AG08395 (cell line): ENCODE results near the gene RAB11FIP3.
A peak's percentile ranks its signal among the peaks of the same experiment; 100 is the strongest.
"Not testable (repeated sequence)": the region's sequence is repeated elsewhere in the genome, so short reads cannot be mapped to it uniquely, and the experiment has no call there.

ENCODE experiments used
- DNase-seq: peaks from one replicate; pipeline ENCODE4 v3.0.0; 2012; ENCODE audit warnings: mixed read lengths, low spot score

Gene RAB11FIP3, protein sequence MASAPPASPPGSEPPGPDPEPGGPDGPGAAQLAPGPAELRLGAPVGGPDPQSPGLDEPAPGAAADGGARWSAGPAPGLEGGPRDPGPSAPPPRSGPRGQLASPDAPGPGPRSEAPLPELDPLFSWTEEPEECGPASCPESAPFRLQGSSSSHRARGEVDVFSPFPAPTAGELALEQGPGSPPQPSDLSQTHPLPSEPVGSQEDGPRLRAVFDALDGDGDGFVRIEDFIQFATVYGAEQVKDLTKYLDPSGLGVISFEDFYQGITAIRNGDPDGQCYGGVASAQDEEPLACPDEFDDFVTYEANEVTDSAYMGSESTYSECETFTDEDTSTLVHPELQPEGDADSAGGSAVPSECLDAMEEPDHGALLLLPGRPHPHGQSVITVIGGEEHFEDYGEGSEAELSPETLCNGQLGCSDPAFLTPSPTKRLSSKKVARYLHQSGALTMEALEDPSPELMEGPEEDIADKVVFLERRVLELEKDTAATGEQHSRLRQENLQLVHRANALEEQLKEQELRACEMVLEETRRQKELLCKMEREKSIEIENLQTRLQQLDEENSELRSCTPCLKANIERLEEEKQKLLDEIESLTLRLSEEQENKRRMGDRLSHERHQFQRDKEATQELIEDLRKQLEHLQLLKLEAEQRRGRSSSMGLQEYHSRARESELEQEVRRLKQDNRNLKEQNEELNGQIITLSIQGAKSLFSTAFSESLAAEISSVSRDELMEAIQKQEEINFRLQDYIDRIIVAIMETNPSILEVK

DNA sequence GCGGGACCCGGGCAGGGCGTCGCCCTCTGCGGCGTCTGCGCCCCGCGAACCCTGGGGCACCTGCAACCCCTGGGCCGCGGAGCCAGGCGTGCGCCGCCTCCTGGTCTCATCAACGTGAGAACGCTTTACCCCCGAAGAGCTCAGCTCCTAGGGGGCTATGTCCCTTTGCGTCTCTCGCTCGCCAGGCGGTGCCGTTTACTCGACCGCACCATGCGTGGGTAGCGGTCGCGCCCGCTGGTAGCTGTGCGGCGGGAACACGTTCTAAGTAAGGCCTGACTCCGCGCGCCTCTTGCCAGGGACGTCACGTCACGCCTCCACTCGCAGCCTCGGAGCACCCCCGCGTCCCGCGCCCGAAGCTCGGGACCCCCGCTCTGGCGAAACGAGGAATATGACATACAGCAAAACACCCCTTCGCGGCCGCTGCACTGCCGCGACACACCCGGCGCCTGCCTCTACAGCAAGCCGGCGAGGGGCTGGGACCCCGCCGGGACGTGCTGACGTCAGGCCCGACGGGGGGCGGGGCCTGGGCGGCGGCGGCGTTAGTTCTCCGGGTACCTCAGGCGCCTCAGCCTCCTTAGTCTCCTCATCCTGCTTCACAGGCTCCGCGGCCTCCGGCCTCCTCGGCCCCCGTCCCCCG, at the start of gene RAB11FIP3:
Gene RAB11FIP3, plus strand, starts transcription at position 568 of the 637 bp plus-strand sequence. CDS start 358 bp downstream, outside the sequence.
- DNase-seq: peak; percentile 78

DNA sequence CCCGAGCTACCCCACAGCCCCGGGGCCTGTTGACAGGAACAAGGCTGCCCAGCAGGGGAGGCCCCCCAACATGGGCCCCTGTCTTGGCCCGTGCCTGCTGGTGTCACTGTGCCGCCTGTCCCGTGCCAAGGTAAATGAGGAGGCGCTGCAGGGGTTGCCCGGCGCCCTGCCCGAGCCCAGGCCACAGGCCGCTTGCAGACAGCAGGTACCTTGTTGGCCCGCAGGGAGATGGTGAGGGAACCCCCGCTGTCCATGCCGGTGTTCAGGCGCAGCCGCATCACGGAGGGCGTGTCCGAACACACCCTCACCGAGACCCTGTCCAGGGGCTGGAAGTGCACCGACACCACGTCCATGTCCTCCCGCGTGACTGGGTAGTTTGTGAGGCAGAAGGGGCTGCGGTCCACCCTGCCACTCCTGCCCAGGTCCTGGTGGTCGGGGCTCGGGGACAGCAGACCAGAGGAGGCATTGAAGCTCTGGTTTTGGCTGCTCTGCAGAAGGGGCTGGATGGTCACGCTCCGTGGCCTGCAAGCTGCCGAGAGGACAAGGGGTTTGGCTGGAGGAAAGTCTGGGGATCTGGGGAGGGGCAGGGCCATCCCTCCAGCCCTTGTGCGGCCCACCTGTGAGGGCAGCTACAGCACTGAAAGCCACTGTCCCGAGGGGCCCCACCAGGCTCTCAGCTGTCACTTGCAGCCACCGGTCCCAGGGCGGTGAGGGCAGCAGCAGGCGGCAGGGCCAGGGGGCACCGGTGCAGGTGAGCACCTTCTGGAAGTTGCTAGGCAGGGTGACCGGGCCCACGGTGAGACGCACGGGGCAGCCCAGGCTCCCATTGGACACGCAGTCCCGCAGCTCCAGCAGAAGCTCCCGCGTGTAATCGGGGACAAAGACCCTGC, 49.3 kb upstream of the RAB11FIP3 start:
- no peak for DNase-seq

DNA sequence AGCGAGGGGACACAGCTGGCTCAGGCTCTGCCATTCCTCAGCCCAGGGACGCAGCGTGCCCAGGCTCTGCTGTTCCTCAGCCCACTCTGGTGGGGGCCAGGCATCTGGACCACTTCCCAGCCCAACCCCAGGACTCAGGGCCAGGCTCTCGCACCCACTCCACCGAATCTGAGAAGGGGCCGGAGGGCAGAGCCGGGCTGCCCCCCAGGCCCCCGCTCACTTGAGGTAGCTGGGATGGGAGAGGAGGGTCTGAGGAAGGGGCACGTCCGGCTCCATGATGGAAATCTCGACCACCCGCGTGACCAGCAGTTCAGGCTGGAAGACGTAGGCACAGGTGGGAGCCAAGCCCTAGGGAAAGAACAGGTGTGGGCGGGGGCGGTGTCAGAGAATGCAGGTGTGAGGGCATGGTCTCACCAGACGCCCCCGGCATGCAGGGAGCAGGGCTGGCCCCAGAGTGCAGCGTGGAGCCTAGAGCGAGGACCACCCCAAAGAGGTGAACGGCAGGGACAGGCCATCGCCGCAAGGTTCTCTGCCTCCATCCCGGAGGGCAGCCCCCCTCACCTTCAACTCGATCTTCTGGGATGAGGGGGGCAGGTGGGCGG, 48.5 kb upstream of the RAB11FIP3 start:
- DNase-seq: no peak

DNA sequence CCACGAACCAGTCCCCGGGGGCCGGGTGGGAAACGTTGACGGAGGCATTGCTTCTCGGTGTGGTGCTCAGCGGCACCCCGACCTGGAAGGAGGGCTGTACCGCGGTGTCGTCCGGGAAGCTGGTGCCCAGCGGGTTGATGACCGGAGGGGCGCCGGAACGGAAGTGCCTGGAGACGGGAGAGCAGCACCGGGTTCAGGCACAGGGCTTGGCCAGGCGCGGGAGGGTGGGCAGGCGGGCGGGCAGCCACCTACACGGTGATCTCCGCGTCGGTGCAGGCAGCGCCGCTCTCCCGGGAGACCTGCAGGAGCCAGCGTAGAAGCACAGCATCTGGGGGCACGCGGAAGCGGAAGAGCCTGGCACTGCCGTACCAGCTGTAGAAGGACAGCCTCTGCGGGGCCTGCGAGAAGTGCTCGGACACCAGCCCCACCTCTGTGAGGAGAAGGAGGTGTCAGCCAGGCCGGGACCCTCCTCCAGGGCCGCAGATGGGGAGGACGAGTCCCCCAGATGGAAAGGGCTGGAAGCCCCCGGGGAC, 48.0 kb upstream of the RAB11FIP3 start:
- DNase-seq: no peak

DNA sequence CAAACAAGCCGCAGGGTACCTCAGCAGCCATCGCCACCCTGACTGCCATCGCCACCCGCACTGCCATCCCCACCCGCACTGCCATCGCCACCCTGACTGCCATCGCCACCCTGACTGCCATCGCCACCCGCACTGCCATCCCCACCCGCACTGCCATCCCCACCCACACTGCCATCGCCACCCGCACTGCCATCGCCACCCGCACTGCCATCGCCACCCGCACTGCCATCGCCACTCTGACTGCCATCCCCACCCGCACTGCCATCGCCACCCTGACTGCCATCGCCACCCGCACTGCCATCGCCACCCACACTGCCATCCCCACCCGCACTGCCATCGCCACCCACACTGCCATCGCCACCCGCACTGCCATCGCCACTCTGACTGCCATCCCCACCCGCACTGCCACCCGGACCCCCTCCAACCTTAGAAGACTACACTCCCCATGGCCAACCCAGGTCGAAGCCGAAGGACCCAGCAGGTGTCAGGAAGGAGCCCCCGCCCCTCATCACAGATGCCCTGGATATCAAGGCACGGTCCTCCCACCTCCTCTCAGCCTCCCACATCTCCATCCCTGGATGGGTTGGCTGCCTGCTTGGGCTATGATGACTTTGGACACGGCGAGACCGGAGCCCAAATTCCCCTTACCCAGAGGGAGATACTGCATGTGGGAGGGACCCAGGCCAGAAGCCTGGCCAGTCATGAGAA, 47.2 kb upstream of the RAB11FIP3 start:
- DNase-seq: not testable (repeated sequence)

DNA sequence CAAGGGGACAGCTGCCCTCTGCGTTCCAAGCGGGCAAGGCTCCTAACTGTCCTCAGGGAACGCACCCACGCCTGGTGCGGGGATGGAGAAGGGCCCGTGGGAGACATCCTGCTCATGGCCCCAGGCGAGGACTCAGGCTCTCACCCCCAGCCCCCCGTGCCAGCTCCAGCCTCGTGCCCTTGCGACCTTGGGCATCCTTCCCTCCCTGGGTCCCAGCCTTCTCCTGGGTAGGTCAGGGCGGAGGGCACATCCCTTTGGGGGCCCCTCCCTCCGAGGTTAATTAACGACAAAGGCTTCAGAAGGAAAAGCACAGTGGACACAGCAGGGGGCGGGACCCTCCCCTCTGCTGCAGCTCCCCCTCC, 46.6 kb upstream of the RAB11FIP3 start:
- DNase-seq: no peak

DNA sequence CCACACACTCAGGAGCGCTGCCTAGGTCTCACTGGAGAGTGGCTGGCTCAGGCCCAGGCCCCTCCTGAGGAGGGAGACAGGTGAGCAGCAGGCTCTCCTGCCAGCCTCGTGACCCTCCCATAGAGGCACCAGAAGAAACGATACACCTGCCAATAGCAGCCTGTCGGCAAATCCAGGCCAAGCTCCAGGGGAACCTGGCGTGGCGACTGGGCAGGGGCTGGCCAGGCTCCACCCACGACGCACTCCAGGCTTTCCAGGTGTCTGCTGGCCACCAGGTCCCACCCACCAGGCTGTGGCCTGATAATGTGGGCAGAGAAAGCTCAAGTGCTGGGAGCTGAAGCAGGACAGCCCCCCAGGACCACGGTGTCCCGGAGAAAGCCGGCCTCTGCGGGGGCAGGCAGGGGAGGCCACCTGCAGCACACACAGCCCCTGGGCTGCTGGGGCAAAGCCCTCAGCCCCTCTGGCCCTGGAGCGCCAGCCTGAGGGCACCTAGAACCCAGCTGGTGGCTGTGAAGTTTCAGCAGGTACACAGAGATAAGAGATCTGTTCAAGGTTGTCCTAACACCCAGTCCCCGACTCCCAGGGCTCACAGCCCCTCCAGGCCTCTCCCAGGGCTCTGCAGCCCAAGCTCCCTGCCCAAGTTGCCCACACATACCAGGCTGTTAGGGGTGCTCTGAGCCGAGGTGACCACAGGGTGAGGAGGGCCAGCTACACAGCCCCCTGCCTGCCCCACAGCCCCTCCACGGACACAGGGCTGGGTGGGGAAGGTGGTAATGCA, 46.1 kb upstream of the RAB11FIP3 start:
- no peak for DNase-seq

DNA sequence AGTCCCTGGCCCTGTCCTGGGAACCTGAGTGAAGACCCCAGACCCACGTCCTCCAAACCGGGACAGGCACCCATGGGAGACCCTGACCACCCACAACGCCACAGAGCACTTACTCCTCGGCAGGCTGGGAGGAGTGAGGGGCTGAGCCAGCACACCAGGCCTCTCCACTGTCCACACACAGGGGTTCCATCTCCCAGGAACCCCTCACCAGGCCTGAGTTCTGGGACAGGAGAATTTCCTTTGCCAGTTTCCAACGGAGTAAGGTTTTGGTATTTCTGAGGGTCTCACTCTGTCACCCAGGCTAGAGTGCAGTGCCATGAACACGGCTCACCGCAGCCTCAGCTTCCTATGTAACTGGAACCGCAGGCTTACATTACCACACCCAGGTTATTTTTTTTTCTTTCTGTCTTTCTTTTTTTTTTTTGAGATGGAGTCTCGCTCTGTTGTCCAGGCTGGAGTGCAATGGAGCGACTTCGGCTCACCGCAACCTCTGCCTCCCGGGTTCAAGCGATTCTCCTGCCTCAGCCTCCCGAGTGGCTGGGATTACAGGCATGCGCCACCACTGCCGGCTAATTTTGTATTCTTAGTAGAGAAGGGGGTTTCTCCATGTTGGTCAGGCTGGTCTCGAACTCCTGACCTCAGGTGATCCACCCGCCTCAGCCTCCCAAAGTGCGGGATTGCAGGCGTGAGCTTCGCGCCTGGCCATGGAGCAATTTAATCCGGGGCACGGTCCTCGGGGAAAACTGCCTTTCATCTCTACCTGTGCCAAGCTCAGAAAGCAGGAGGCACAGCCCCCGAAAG, 45.3 kb upstream of the RAB11FIP3 start:
- no peak for DNase-seq

DNA sequence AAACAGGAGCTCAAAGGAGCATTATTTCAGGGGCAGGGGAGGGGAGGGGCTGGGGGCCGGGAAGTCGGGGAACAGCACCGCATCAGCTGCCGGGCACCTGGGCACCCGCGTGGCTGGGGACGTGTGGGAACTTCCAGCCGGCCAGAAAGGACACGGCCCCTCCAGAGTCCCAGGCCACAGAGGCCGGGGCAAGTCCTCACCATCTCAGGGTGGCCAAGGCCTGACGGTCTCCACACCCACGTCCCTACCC, 44.8 kb upstream of the RAB11FIP3 start:
- DNase-seq: no peak

DNA sequence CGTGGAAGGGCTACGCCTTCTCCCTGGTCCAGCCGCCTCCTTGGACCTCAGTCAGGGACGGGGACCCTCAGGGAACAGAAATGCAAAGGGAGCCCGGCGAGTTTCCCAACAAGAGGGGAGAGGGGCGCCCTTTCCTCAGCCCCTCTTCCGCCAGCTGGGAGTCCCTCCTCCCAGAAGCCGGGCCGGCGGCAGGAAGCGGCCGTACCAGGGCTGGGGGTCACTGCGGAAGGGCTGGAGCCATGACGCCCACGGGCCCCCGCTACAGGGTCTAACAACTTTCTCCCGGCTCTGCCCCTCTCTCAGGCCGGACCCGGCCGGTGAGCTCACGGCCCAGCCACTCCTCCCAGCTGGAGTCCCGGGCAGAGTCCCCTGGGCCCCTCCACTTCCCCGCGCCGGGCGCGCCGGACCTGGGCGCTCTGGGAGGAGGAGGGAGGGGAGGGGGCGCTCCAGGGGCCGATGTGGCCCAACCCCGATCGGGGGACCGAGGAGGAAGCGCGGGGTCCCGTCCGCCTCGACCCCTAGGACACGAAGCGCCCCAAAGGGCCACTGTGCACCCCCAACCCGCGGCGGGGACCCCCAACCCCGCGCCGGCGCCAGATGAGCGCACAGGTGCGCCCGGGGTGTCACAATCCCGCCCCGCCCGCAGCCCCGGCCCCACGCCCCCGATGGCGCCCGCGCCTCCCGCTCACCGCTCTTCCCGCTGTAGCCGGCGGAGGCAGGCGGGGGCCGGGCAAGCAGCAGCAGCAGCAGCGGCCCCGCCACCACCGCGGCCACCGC, 44.2 kb upstream of the RAB11FIP3 start:
- DNase-seq: peak; percentile 24

DNA sequence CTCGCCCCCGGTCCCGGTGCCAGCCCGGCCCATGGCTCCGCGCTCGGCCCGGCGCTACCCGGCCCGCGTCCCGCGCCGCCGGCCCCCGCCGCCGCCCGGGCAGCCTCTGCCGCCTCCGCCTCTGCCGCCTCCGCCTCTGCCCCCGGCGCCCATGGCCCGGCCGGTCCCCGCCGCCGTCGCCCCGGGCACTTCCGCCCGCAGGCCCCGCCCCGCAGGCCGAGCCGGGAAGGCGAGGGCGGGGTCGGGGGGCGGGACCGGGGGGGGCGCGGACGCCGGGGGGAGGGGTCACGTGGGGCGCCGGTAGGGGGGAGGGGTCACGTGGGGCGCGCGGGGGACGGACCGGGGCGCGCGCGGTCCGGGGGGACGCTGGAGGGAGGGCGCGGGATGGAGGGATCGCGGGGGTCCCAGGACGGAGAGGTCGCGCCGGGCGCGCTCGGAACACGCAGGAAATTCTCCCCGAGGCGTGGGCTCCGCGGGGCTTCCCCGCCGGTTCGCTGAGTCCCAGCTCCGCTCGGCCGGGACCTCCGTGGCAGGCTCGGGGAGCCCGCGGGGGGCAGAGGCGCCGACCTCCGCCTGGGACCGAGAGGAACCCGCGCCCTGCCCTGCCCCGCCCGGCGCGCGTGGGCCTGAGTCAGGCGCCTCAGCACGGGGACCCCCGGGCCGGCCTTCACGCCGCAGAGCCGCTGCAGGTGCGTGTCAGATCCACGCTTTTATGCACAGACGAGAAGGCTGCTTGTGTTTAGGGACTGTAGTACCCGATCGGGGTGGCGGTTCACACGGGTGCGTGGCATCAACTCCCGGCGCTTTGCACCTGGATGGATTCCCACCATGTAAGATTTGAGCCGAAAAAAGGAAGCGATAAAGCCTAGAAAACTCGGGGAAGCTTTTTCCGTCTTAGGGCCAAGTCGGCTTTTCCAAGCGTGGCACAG, 43.4 kb upstream of the RAB11FIP3 start, which contains the start of gene PGAP6:
Gene PGAP6, minus strand, starts transcription at position 190 of the 929 bp plus-strand sequence. Its CDS starts 157 bp downstream, at position 33.
- peak; percentile 94 for DNase-seq

DNA sequence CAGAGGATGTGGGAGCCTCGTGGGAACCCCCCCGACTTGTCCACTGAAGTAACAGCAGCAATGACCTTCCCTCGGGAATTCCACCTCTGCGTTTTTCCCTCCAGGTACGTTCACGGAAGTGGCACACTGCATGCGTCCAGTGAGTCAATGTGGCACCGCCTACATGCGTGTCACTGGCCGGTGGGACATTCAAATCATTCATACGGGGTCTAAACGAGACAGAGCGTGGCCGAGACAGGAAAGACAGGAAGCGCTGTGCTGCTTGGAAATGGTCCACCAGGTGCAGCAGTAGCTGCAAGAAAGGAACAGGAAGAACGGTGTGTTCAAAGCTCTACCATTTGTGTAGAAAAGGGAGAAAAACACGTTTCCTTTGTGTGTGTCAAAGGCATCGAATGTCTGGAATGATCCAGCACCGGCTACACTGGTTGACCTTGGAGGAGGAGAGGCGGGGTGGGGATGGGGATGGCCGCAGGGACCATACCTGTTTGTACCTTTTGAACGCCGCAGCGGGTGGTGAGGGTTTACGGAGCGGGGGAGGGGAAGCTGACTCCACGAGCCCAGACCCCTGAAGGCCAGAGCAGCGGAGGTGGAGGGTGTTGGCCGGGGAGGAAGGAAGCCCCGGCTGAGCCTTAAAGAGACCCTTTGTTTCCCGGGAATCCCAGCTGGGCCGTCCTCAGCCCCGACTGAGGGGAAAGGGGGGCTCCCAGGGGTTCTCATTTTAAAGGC, 42.0 kb upstream of the RAB11FIP3 start:
- DNase-seq: no peak

DNA sequence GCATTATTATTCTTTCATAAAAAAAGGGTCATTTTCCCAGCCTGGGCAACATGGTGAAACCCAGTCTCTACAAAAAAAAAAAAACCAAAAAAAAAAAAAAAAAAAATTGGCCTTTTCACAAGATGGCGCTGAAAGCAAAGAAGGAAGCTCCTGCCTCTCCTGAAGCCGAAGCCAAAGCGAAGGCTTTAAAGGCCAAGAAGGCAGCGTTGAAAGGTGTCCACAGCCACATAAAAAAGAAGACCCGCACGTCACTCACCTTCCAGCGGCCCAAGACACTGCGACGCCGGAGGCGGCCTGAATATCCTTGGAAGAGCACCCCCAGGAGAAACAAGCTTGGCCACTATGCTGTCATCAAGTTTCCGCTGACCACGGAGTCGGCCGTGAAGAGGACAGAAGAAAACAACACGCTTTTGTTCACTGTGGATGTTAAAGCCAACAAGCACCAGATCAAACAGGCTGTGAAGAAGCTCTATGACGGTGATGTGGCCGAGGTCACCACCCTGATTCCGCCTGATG, 38.8 kb upstream of the RAB11FIP3 start:
- DNase-seq: no peak

DNA sequence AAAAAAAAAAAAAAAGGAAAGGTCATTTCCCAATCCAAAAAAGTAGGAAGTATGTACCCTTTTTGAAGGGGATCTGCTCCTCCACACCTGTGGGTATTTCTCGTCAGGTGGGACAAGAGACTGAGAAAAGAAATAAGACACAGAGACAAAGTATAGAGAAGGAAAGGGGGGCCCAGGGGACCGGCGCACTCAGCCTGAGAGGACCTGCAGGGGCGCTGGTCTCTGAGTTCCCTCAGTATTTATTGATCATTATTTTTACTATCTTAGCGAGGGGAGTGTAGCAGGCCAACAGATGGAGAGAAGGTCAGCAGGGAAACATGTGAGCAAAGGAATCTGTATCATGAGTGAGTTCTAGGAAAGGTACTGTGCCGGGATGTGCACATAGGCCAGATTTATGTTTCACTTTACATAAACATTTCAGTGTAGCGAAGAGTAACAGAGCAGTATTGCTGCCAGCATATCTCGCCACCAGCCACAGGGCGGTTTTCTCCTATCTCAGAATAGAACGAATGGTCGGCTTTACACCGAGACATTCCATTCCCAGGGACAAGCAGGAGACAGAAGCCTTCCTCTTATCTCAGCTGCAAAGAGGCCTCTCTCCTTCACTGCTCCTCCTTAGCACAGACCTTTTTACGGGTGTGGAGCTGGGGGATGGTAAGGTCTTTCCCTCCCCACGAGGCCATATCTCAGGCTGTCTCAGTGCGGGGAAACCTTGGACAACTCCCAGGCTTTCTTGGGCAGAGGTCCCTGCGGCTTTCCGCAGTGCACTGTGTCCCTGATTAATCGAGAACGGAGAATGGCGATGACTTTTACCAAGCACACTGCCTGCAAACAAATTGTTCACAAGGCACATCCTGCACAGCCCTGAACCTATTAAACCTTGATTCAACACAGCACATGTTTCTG, 37.4 kb upstream of the RAB11FIP3 start:
- DNase-seq: not testable (repeated sequence)

DNA sequence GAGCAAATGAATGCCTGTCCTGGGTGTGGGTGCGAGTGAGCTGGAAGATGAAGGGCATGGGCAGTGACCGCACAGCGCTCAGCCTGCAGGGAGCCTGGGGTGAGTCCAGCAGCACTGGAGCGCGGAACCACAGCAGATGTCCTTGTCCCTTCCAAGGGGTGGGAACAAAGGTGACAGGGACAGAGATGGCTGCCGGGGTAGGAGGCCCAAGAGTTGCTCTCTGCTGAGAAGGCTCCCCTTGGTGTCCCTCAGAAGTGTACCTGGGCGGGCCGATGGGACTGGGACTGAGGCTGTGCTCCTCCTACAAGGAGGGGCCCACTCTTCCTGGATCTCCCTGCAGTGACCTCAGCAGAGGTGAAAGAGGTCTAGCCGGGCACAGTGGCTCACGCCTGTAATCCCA, 36.1 kb upstream of the RAB11FIP3 start:
- DNase-seq: no peak
